Large intestine (tissue), 3 donors: ENCODE measurements around the gene SMOC2. TPM values are rescaled to one million over a fixed set of nuclear protein-coding genes. Genes with fewer than 3 reads are reported as not detected.
"Not testable (repeated sequence)": the region's sequence is repeated elsewhere in the genome, so short reads cannot be mapped to it uniquely, and the experiment has no call there.

Experiments used
- DNase-seq, 2 donors: peaks; one replicate each; pipeline versions ENCODE4 v3.0.0 to v3.0.0-alpha.2; 2013
- H3K27ac ChIP-seq: one replicate; pipeline ENCODE4 v1.5.1; 2013; ENCODE audit warnings: low read length
- H3K27me3 ChIP-seq: 2 replicates; pipeline ENCODE4 v1.6.1; 2013; ENCODE audit warnings: low read length; ENCODE audit not compliant: control insufficient read depth, insufficient read depth
- H3K36me3 ChIP-seq: 2 replicates; pipeline ENCODE4 v1.6.1; 2013; ENCODE audit warnings: low read length; ENCODE audit not compliant: control insufficient read depth, insufficient read depth
- H3K4me1 ChIP-seq: one replicate; pipeline ENCODE4 v1.6.1; 2013; ENCODE audit warnings: low read length; ENCODE audit not compliant: control insufficient read depth, insufficient read depth
- H3K4me3 ChIP-seq: one replicate; pipeline ENCODE4 v1.5.1; 2013; ENCODE audit warnings: low read length
- H3K9me3 ChIP-seq: one replicate; pipeline ENCODE4 v1.6.1; 2013; ENCODE audit warnings: mild to moderate bottlenecking, low read depth, low read length, moderate library complexity; ENCODE audit not compliant: control insufficient read depth
- WGBS: methylation state at CpG from one replicate; pipeline ENCODE4 v1.1.5; 2013; ENCODE audit warnings: low lambda C conversion rate; ENCODE audit not compliant: insufficient coverage; 5-methylcytosine and 5-hydroxymethylcytosine counted together
- polyA plus RNA-seq: library from polyadenylated mRNA; unstranded; fragments of 120-200 nt; gene quantifications from one replicate; pipeline ENCODE4 v1.2.1, GENCODE V29; 2013

The SMOC2 gene
- polyA plus RNA-seq, 1 donor: 15.9 TPM

DNA sequence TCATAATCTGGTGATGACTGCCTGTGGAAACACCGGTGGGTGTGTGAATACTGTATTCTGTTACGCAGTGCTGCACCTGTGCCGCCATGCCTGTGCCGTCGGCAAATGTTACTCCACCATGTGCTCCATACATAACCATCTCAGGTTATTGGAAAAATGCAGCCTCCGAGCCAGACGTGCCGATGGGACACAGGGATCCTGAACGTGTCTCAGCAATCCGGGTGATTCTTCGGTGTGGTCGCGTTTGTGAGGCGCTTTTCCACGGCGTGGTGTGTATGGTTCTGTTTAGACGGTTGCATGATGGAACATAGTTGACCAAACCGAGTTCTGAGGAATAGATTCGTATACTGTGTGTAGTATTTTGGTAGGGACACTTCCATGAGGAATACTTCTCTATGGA lies 130.3 kb downstream of the SMOC2 start:
- no peak for DNase-seq
- no CpG with 5 or more reads among the region's 19 CpGs for WGBS
- peaks cover 5% of the 10 kb centered on the region for H3K27me3 ChIP-seq
- H3K36me3 ChIP-seq: no peaks in the 10 kb centered on the region
- no peaks in the 10 kb centered on the region for H3K9me3 ChIP-seq
- no peaks in the 10 kb centered on the region for H3K4me1 ChIP-seq
- no peak overlapping the region for H3K4me3 ChIP-seq
- H3K27ac ChIP-seq: no peak overlapping the region

DNA sequence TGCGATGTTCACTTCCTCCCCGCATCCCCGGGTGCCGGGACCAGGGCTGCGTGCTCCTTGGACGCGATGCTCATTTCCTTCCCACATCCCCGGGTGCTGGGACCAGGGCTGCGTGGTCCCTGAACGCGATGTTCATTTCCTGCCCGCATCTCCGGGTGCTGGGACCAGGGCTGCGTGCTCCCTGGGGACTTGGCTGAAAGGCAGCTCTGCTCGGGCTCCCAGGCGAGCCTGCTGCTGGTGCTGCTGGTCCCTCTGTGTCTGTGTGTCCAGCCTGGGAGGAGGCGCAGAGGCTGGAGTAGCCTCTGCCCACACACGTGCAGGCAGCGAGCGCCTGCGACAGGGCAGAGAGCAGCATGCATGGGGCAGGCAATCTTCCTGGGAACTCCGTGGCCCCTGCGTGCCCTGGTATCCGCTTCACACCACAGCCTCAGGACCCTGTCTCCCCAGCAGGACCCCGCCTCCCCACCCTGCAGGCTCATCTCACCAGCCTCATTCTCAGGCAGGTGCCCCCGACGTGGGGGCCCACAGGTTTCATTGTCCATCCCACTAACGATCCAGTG lies 132.4 kb downstream of the SMOC2 start:
- not testable (repeated sequence) for H3K27ac ChIP-seq, H3K36me3 ChIP-seq
- WGBS: no CpG with 5 or more reads among the region's 28 CpGs

DNA sequence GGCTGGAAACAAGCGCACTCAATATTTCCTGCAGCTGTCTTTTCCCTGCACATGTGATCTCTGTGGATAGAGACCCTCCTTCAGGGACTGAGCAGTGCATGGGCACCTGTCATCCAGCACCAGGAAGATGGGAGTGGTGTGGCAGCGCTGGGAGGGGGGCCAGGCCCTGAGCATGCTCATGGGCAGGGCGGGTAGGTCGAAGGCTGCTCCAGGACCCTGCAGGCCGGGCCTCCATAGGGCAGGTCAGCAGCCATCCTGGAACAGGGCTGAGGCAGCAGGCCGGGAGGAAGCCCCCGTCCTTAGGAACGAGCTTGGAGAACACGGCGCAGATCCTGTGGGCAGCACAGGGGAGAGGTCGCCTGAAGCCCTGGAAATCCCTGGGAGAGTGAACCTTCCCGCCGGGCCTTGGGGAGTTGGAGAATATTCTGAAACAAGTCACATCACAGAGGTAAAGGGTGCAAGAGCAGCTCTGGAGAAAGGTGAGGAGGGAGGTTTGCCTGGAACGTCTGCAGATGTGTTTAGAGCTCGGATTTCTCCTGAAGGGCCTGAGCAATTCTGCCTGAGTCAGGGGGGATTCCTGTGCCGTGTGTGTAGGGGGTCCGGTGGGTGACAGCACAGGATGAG lies 133.2 kb downstream of the SMOC2 start:
- Histone ChIP-seq H3K4me1 (no peaks in the 10 kb centered on the region), H3K27me3 (peaks cover 19% of the 10 kb centered on the region), H3K27ac (no peak overlapping the region), H3K9me3 (no peaks in the 10 kb centered on the region), H3K36me3 (no peaks in the 10 kb centered on the region), H3K4me3 (no peak overlapping the region)
- no CpG with 5 or more reads among the region's 17 CpGs for WGBS
- DNase-seq: no peak

More for the DNA sequence above, 132.4 kb downstream of the SMOC2 start:
- H3K27me3 ChIP-seq: peaks cover 18% of the 10 kb centered on the region
- DNase-seq, H3K4me3 ChIP-seq, H3K9me3 ChIP-seq, H3K4me1 ChIP-seq: not testable (repeated sequence)

DNA sequence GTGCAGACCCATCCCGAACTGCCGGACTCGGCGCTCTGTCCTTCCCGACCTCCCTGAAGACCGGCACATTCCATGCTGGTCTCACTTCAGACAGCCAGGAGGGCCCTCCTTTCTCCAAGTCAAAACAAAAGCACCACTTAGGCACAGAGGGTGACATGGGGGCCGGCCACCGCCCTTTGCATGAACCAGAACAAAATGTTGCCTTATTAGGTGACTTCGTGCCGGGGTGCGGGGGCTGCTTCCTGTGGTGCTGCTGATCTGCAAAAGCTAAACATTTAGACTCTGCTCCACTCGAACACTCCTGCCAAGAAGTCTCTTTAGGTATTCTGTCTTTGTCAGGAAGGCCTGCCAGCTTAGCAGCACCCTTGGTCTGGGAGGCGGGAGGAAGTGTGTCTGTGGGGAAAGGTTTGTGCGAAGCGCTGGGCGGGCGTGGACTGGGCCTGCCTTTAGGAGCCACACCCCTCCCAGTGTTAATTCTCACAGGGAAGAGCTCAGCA lies 133.8 kb downstream of the SMOC2 start:
- DNase-seq: peak; percentile 25 to 43
- Histone ChIP-seq H3K27ac (no peak overlapping the region), H3K4me1 (no peaks in the 10 kb centered on the region), H3K36me3 (no peaks in the 10 kb centered on the region), H3K27me3 (peaks cover 19% of the 10 kb centered on the region), H3K4me3 (no peak overlapping the region), H3K9me3 (no peaks in the 10 kb centered on the region)
- no CpG with 5 or more reads among the region's 17 CpGs for WGBS

GRCh38 chr6:168575346-168576098 lies 134.5 kb downstream of the SMOC2 start:
- H3K27me3 ChIP-seq: peaks cover 19% of the 10 kb centered on the region
- DNase-seq: no peak
- H3K27ac ChIP-seq: no peak overlapping the region
- no CpG with 5 or more reads among the region's 15 CpGs for WGBS
- no peaks in the 10 kb centered on the region for H3K9me3 ChIP-seq
- H3K4me1 ChIP-seq: no peaks in the 10 kb centered on the region
- no peaks in the 10 kb centered on the region for H3K36me3 ChIP-seq
- no peak overlapping the region for H3K4me3 ChIP-seq

DNA sequence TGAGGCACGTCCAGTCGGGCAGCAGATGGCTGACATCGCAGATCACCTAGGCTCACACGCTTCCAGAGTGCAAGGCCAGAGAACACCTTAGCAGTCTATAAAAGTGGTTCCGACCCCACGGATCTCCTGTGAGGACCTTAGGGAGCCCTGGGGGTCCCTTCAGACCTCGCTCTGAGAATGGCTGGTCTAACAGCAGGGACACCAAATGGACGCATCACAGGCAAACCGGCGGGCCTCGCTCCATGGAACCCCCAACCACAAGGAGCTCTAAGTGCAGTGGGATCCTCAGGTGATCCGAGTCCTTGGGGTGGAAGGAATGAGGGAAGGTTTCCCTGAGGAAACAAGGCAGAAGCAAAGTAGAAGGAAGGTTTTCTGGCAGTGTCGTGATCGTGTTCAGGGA lies 135.4 kb downstream of the SMOC2 start:
- DNase-seq: no peak
- Histone ChIP-seq H3K9me3 (no peaks in the 10 kb centered on the region), H3K4me1 (no peaks in the 10 kb centered on the region), H3K4me3 (no peak overlapping the region), H3K36me3 (no peaks in the 10 kb centered on the region), H3K27ac (no peak overlapping the region), H3K27me3 (peaks cover 19% of the 10 kb centered on the region)
- WGBS: no CpG with 5 or more reads among the region's 14 CpGs

- WGBS: no CpG with 5 or more reads among the region's 9 CpGs
- H3K36me3 ChIP-seq: no peaks in the 10 kb centered on the region
Measured at GRCh38 chr6:168577496-168577895, 136.5 kb downstream of the SMOC2 start.

DNA sequence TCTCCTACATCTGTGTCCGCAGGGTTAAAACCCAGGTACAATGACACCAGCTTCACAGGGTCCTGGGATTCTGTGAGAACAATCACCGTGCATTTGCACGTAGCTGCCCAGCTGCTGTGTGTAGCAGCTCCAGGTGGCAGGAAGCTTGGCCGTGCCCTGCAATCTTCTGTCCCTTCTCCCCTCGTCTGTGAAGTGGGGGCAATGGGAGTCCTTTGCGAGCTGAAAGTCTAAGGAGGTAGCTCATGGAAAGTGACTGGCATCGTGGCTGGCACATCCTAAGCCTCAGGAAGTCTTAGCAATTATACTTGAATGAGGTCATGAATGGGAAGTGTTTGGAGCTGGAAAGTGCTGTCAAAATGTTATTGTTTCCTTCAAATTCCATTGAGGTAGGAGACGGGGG lies 137.1 kb downstream of the SMOC2 start:
- Histone ChIP-seq H3K4me3 (no peak overlapping the region), H3K36me3 (no peaks in the 10 kb centered on the region), H3K27me3 (peaks cover 29% of the 10 kb centered on the region), H3K4me1 (no peaks in the 10 kb centered on the region), H3K9me3 (no peaks in the 10 kb centered on the region), H3K27ac (no peak overlapping the region)
- 100% methylated on average over 1 of the region's 8 CpGs for WGBS
- DNase-seq: no peak

More at GRCh38 chr6:168577496-168577895, 136.5 kb downstream of the SMOC2 start:
- Histone ChIP-seq H3K4me3 (no peak overlapping the region), H3K27me3 (peaks cover 27% of the 10 kb centered on the region), H3K4me1 (no peaks in the 10 kb centered on the region), H3K27ac (no peak overlapping the region), H3K9me3 (no peaks in the 10 kb centered on the region)
- DNase-seq: no peak

- peaks cover 3% of the 10 kb centered on the region for H3K4me1 ChIP-seq
- no peak for DNase-seq
- WGBS: 80% methylated on average over 1 of the region's 12 CpGs
- H3K9me3 ChIP-seq: no peaks in the 10 kb centered on the region
- H3K27me3 ChIP-seq: peaks cover 25% of the 10 kb centered on the region
- no peaks in the 10 kb centered on the region for H3K36me3 ChIP-seq
- no peak overlapping the region for H3K4me3 ChIP-seq
- no peak overlapping the region for H3K27ac ChIP-seq
Measured at GRCh38 chr6:168581236-168581635, 140.3 kb downstream of the SMOC2 start.

DNA sequence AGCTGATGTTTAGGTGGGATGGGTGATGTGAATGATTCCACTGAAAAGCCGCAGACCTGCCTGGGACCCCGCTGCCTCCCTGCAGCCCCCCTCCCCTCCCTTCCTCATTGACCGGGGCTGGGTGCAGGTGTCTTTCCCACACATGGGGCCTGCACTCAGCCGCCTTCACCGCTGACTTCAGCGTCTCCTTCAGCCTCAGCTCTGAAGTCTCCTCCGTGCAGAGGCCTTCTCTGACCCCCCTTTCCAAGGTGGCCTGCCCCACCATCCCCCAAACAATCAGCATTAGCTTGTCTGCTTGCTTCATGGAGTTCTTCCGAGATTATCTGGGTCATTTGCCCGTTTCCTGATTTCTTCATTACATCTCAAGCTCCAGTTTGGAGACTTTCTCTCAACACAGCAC lies 140.7 kb downstream of the SMOC2 start:
- DNase-seq: no peak
- H3K27me3 ChIP-seq: peaks cover 22% of the 10 kb centered on the region
- H3K9me3 ChIP-seq: no peaks in the 10 kb centered on the region
- peaks cover 3% of the 10 kb centered on the region for H3K4me1 ChIP-seq
- no peak overlapping the region for H3K4me3 ChIP-seq
- no CpG with 5 or more reads among the region's 9 CpGs for WGBS
- H3K36me3 ChIP-seq: no peaks in the 10 kb centered on the region
- no peak overlapping the region for H3K27ac ChIP-seq
